GM10847 (cell line): ENCODE data around the gene VWA8.

Source experiments
- POLR2A ChIP-seq: IDR thresholded peaks from 2 replicates; pipeline ENCODE4 v1.6.1; 2011; ENCODE audit not compliant: insufficient read length; ENCODE audit errors: extremely low read depth

The VWA8 gene

GRCh38 chr13:41802043-41802683 is 158.7 kb downstream of the VWA8 start:
- TF ChIP-seq POLR2A = no peak

- TF ChIP-seq POLR2A = no peak
Observed at GRCh38 chr13:41791056-41791455, 169.9 kb downstream of the VWA8 start.

- TF ChIP-seq POLR2A = no peak
Observed at GRCh38 chr13:41788552-41788951, 172.4 kb downstream of the VWA8 start.

GRCh38 chr13:41785402-41786172 is 175.3 kb downstream of the VWA8 start:
- no peak for TF ChIP-seq POLR2A

- no peak for TF ChIP-seq POLR2A
Observed at GRCh38 chr13:41782086-41782485, 178.8 kb downstream of the VWA8 start.

GRCh38 chr13:41780715-41781706 is 179.9 kb downstream of the VWA8 start:
- TF ChIP-seq POLR2A = no peak

GRCh38 chr13:41775251-41775650 is 185.7 kb downstream of the VWA8 start:
- no peak for TF ChIP-seq POLR2A

GRCh38 chr13:41774605-41775218 is 186.2 kb downstream of the VWA8 start:
- no peak for TF ChIP-seq POLR2A

- TF ChIP-seq POLR2A = no peak
Observed at GRCh38 chr13:41767801-41768200, 193.1 kb downstream of the VWA8 start.

GRCh38 chr13:41766439-41766838 is 194.5 kb downstream of the VWA8 start:
- no peak for TF ChIP-seq POLR2A

GRCh38 chr13:41765813-41766212 is 195.1 kb downstream of the VWA8 start:
- no peak for TF ChIP-seq POLR2A

- no peak for TF ChIP-seq POLR2A
Observed at GRCh38 chr13:41765020-41765419, 195.9 kb downstream of the VWA8 start.

- no peak for TF ChIP-seq POLR2A
Observed at GRCh38 chr13:41764558-41764957, 196.4 kb downstream of the VWA8 start.

- no peak for TF ChIP-seq POLR2A
Observed at GRCh38 chr13:41763782-41764181, 197.1 kb downstream of the VWA8 start.

- no peak for TF ChIP-seq POLR2A
Observed at GRCh38 chr13:41762796-41763195, 198.1 kb downstream of the VWA8 start.
